Measurements from ENCODE around the gene LAMTOR2.
"Not testable (repeated sequence)": the region's sequence is repeated elsewhere in the genome, so short reads cannot be mapped to it uniquely, and the experiment has no call there.

The LAMTOR2 gene

DNA sequence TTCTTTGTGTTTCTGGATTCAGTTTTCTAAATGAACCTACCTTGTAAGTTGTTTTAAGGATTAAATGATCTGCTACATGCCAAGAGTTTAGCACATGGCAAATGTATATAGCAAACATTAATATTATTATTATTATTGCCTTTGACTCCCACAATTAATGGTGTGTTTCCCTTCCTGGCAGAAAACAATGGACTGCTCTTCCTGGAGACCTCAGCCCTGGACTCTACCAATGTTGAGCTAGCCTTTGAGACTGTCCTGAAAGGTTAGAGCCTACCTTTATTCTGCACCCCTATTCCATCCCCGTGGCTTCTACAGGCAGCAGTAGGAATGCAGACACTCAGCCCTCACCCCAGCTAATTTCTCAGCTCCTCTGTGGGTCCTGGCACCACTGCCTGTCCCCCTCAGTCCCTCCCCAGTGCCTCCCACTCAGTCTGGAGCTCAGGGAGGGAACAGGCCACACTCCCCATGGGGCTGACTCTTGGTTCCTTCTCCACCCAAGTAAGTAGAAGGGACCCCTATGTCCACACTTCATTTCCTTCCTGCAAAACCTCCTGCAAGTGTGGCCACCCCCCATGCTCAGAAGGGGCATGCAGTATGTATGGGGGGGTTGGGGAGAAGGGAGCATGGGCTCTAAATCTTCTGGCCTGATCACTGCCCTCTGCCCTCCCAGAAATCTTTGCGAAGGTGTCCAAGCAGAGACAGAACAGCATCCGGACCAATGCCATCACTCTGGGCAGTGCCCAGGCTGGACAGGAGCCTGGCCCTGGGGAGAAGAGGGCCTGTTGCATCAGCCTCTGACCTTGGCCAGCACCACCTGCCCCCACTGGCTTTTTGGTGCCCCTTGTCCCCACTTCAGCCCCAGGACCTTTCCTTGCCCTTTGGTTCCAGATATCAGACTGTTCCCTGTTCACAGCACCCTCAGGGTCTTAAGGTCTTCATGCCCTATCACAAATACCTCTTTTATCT, 15.2 kb downstream of the LAMTOR2 start:
- Histone ChIP-seq H3K36me3 (ENCODE audit: insufficient read depth, low read depth, low read length) (peaks cover 25% of the 10 kb centered on the region; the same call in 1 of the 2 replicates), H3K4me1 (ENCODE audit: insufficient read depth, low read length) (peaks cover 21% of the 10 kb centered on the region), H3K27me3 (ENCODE audit: insufficient read depth, low read length) (no peaks in the 10 kb centered on the region), H3K9me3 (ENCODE audit: insufficient read depth, low read depth, low read length) (no peaks in the 10 kb centered on the region), H3K4me3 (ENCODE audit: low read length) (no peak overlapping the region), H3K9ac (ENCODE audit: low read depth, low read length) (no peak overlapping the region), H3K27ac (ENCODE audit: low read length) (no peak overlapping the region)

DNA sequence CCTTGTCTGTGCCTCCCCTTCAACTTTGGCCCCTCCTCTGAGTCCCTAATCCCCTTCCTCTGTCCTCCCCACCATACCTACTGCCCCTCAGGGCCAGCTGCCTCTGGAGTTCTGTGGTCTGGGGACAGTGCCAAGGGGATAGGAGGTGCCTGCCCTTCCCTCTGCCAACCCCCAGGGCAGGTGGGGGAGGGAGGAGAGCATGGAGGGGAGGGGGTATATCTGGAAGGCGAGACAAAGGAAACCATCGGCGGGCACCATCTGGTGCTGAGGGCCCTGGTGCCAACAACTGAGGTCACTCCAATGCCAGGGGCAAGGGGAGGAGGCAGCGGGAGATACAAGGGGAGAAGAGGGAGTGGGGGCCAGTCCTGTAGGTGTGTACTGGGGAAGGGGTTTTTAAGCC, 16.0 kb downstream of the LAMTOR2 start:
- Histone ChIP-seq H3K36me3 (ENCODE audit: insufficient read depth, low read depth, low read length) (peaks cover 26% of the 10 kb centered on the region), H3K9ac (ENCODE audit: low read depth, low read length) (no peak overlapping the region), H3K27ac (ENCODE audit: low read length) (no peak overlapping the region), H3K4me3 (ENCODE audit: low read length) (no peak overlapping the region), H3K27me3 (ENCODE audit: insufficient read depth, low read length) (no peaks in the 10 kb centered on the region), H3K9me3 (ENCODE audit: insufficient read depth, low read depth, low read length) (no peaks in the 10 kb centered on the region), H3K4me1 (ENCODE audit: insufficient read depth, low read length) (peaks cover 25% of the 10 kb centered on the region)

DNA sequence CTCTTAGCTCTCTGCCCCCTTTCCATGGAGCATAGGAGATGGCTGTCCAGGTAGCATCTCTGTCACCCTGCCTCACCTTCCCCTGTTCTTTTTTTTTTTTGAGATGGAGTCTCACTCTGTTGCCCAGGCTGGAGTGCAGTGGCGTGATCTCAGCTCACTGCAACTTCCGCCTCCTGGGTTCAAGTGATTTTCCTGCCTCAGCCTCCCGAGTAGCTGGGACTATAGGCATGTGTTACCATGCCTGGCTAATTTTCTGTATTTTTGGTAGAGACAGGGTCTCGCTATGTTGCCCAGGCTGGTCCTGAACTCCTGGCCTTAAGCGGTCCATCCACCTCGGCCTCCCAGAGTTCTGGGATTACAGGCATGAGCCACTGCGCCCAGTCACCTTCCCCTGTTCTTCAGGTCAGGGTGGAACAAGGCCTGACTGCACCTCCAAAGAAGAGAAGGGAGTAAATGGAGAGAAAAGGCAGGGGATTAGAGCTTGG, 16.8 kb downstream of the LAMTOR2 start:
- H3K27me3 ChIP-seq (ENCODE audit: insufficient read depth, low read length); H3K9me3 ChIP-seq (ENCODE audit: insufficient read depth, low read depth, low read length); H3K4me3 ChIP-seq (ENCODE audit: low read length); H3K27ac ChIP-seq (ENCODE audit: low read length): not testable (repeated sequence)
- Histone ChIP-seq H3K4me1 (ENCODE audit: insufficient read depth, low read length) (peaks cover 33% of the 10 kb centered on the region), H3K36me3 (ENCODE audit: insufficient read depth, low read depth, low read length) (peaks cover 35% of the 10 kb centered on the region), H3K9ac (ENCODE audit: low read depth, low read length) (0 out of 2 replicates have a peak overlapping the region, but pooled peaks have one; percentile 27)

DNA sequence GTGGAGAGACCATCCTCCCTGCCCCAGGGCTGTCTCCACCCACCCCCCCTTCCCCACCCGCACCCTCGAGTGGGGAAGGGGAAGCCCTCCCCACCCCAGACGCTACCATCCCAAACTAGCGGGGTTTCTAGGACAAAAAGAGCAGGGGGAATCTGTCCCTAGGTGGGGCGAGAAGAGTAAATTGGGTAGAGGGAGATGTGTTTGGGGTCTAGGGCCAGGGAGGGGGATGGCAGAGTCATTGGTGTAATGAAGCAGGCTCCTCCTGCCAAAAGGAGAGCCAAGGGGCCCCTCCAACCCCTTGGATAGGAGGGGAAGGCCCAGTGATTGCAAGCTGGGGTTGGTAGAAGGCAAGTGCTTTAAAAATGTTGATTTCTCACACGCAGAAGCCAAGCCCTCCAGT, 17.7 kb downstream of the LAMTOR2 start:
- H3K9me3 ChIP-seq (ENCODE audit: insufficient read depth, low read depth, low read length), result no peaks in the 10 kb centered on the region
- no peak overlapping the region for H3K27ac ChIP-seq (ENCODE audit: low read length)
- H3K4me1 ChIP-seq (ENCODE audit: insufficient read depth, low read length), result peaks cover 38% of the 10 kb centered on the region
- peaks cover 42% of the 10 kb centered on the region for H3K36me3 ChIP-seq (ENCODE audit: insufficient read depth, low read depth, low read length)
- H3K27me3 ChIP-seq (ENCODE audit: insufficient read depth, low read length), result no peaks in the 10 kb centered on the region
- no peak overlapping the region for H3K4me3 ChIP-seq (ENCODE audit: low read length)
- H3K9ac ChIP-seq (ENCODE audit: low read depth, low read length), result no peak overlapping the region

DNA sequence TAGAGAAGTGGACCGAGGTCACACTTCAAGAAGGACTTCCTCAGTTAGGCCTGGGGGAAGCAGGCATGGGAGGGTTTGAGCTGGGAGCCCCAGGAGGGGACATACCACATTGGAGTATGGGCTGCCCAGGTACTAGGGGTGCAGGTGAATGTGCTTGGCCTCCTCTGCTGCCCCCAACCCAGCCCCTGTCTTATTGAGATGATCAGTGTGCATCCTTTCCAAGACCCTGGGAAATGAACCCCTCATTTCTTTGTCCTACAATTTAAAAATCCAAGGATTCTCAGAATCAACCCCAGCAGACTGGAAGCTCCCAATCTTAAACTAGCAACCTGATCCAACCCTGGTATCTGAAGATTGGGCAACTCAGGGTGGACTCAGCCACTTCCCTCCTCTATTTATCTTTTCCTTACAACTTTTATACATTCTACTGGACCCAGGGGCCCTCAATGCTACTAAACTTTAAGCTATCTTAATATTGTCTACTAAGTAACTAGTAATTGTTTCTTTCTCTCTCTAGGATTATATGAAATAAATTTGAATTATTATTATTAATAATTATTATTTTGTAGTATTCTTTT, 18.6 kb downstream of the LAMTOR2 start:
- no peak overlapping the region for H3K9ac ChIP-seq (ENCODE audit: low read depth, low read length)
- H3K9me3 ChIP-seq (ENCODE audit: insufficient read depth, low read depth, low read length), result no peaks in the 10 kb centered on the region
- H3K27me3 ChIP-seq (ENCODE audit: insufficient read depth, low read length), result no peaks in the 10 kb centered on the region
- H3K36me3 ChIP-seq (ENCODE audit: insufficient read depth, low read depth, low read length), result peaks cover 52% of the 10 kb centered on the region
- 0 out of 2 replicates have a peak overlapping the region, but pooled peaks have one; percentile 36 for H3K4me3 ChIP-seq (ENCODE audit: low read length)
- H3K4me1 ChIP-seq (ENCODE audit: insufficient read depth, low read length), result peaks cover 48% of the 10 kb centered on the region
- H3K27ac ChIP-seq (ENCODE audit: low read length), result peak overlapping the region; percentile 25

DNA sequence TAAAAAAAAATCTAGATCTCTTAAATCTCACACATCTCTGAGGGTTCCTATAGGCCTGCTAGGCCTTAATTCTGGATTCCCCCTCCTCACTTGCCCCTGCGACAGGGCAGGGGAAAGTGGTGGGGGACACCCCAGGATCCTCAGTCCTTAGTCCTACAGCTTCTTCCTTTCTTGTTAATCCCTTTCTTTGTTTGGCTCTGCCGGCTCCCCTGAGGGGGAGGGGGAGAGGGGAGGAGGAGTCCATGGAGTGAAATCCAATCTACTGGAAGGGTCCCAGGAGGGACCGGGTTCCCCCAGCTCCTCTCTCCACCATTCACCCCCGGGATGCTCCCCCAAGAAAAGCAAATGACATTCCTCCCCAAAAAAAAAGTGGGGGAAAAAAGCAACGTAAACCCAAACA, 19.2 kb downstream of the LAMTOR2 start:
- Histone ChIP-seq H3K36me3 (ENCODE audit: insufficient read depth, low read depth, low read length) (peaks cover 57% of the 10 kb centered on the region), H3K9me3 (ENCODE audit: insufficient read depth, low read depth, low read length) (no peaks in the 10 kb centered on the region), H3K4me1 (ENCODE audit: insufficient read depth, low read length) (peaks cover 53% of the 10 kb centered on the region), H3K9ac (ENCODE audit: low read depth, low read length) (no peak overlapping the region), H3K27ac (ENCODE audit: low read length) (peak overlapping the region; percentile 42), H3K27me3 (ENCODE audit: insufficient read depth, low read length) (no peaks in the 10 kb centered on the region), H3K4me3 (ENCODE audit: low read length) (peak overlapping the region; percentile 36; the same call in 1 of the 2 replicates)

DNA sequence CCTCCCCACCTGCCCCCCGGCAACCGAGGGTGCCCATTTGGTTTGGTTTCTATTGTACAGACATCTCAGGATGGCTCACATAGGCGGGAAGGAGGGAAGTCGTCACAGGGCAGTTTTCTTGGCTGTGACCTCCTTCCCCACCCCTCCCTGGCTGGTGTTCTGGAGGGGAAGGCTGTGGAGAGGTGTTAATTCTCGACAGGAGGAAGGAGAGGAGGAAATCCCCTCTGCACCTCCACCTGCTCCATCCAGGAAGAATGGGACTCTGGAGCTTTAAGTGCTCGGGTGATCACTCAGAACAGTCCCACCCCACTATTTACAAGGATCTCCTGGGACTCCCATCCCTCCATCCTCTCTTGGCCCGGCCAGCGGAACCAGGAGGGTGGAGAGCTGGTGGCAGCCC, 20.1 kb downstream of the LAMTOR2 start:
- Histone ChIP-seq H3K36me3 (ENCODE audit: insufficient read depth, low read depth, low read length) (peaks cover 61% of the 10 kb centered on the region), H3K9ac (ENCODE audit: low read depth, low read length) (peak overlapping the region; percentile 29; the same call in 1 of the 2 replicates), H3K27me3 (ENCODE audit: insufficient read depth, low read length) (no peaks in the 10 kb centered on the region), H3K27ac (ENCODE audit: low read length) (peak overlapping the region; percentile 9), H3K4me3 (ENCODE audit: low read length) (peak overlapping the region; percentile 39; the same call in 1 of the 2 replicates), H3K9me3 (ENCODE audit: insufficient read depth, low read depth, low read length) (no peaks in the 10 kb centered on the region), H3K4me1 (ENCODE audit: insufficient read depth, low read length) (peaks cover 59% of the 10 kb centered on the region)

DNA sequence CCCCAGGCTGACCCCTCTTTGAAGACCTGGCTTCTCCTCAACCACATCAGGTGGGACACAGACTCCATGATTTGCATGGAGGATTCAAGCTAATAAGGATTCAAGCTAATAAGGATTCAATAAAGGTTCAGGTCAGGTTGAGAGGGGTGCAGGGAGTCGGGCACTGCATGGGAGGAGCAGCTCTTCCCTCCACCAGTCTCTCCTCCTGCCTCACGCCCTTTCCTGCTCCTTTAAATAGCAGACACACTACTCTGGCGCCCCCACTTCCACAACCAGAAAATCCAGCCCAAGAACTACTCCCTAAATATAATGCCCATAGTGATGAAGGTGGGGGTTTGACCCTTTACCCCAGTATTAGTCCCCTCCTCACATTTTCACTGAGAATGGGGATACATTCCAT, 20.6 kb downstream of the LAMTOR2 start:
- H3K4me1 ChIP-seq (ENCODE audit: insufficient read depth, low read length), result peaks cover 63% of the 10 kb centered on the region
- H3K9ac ChIP-seq (ENCODE audit: low read depth, low read length), result peak overlapping the region; percentile 52; the same call in 1 of the 2 replicates
- no peaks in the 10 kb centered on the region for H3K27me3 ChIP-seq (ENCODE audit: insufficient read depth, low read length)
- peak overlapping the region; percentile 39; the same call in 1 of the 2 replicates for H3K4me3 ChIP-seq (ENCODE audit: low read length)
- H3K9me3 ChIP-seq (ENCODE audit: insufficient read depth, low read depth, low read length), result no peaks in the 10 kb centered on the region
- H3K36me3 ChIP-seq (ENCODE audit: insufficient read depth, low read depth, low read length), result peaks cover 58% of the 10 kb centered on the region
- H3K27ac ChIP-seq (ENCODE audit: low read length), result peak overlapping the region; percentile 9

DNA sequence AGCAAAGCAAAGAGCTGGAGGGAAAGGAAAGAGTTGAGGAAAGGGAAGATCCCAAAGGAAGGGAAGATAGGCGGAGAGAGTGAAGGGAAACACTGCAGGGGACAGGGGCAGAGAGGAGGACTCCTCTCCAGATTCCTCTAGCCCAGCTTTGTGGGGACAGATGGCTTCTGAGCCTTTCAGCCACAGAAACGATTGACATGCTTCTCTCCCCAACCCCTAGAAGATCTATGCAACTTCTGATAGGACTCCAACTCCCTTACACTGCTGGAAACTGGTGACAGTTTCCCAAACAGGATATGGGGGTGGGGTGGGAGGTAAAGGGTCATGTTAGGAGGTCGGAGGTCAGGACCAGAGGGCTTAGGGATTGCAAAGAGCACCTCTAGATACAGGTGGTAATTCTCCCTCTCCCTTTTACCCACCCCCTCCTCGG, 21.2 kb downstream of the LAMTOR2 start:
- H3K36me3 ChIP-seq (ENCODE audit: insufficient read depth, low read depth, low read length), result peaks cover 56% of the 10 kb centered on the region
- peaks cover 63% of the 10 kb centered on the region for H3K4me1 ChIP-seq (ENCODE audit: insufficient read depth, low read length)
- H3K9ac ChIP-seq (ENCODE audit: low read depth, low read length), result peak overlapping the region; percentile 52; the same call in 1 of the 2 replicates
- H3K27me3 ChIP-seq (ENCODE audit: insufficient read depth, low read length), result no peaks in the 10 kb centered on the region
- peak overlapping the region; percentile 39; the same call in 1 of the 2 replicates for H3K4me3 ChIP-seq (ENCODE audit: low read length)
- peak overlapping the region; percentile 9 for H3K27ac ChIP-seq (ENCODE audit: low read length)
- H3K9me3 ChIP-seq (ENCODE audit: insufficient read depth, low read depth, low read length), result no peaks in the 10 kb centered on the region

DNA sequence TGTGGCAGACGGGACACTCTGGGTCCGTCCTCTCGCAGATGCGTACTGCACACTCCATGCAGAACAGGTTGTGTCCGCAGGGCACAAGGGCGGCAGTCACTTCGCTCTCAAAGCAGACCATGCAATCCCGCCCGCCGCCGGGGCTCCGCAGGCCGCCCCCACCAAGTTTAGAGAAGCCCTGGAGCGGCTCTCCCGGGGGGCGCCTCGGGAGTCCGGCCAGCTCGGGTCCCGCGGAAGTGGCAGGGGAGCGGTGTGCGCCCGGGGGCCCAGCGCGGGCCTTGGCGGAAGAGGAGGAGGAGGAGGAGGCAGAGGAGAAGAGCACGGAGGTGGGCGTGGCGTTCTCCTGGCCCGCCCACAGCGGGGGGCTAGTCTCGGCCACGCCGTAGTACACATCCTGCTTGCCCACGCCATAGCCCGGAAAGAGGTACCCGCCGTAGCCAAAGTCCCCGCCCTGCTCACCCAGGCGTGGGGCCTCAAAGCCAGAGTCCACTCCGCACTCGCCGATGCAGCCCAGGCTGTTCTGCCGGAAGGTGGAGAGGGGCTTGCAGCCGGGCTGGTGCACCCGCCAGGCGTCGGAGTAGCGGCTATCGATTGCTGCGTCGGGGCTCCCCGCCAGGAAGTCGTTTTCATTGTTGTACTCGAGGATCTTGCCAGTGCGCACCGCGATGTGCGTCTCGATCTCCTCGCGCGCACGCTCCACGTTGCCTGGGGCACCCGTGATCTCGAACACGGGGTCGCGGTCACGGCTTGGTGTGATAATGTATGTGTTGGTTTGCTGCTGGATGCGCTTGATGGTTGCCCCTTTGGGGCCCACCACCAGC, 22.2 kb downstream of the LAMTOR2 start:
- H3K4me3 ChIP-seq (ENCODE audit: low read length), result peak overlapping the region; percentile 40; the same call in 1 of the 2 replicates
- peak overlapping the region; percentile 52; the same call in 1 of the 2 replicates for H3K9ac ChIP-seq (ENCODE audit: low read depth, low read length)
- H3K27me3 ChIP-seq (ENCODE audit: insufficient read depth, low read length), result no peaks in the 10 kb centered on the region
- H3K9me3 ChIP-seq (ENCODE audit: insufficient read depth, low read depth, low read length), result no peaks in the 10 kb centered on the region
- peaks cover 56% of the 10 kb centered on the region for H3K36me3 ChIP-seq (ENCODE audit: insufficient read depth, low read depth, low read length)
- H3K4me1 ChIP-seq (ENCODE audit: insufficient read depth, low read length), result peaks cover 63% of the 10 kb centered on the region
- peak overlapping the region; percentile 9 for H3K27ac ChIP-seq (ENCODE audit: low read length)

DNA sequence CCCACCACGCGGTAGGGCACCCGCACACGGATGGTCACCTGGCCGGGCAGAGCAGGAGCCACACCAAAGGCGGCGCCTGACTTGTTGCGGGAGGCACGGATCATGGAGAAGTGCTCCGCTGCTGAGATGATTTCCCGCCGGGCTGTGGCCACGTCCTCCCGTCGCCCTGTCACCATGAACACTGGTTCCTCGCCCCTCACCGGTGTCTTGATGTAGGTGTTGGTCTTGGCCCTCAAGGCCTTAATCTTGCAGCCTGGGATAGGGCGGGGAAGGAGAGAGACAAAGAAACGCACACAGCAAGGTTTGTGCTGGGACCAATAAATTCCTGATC, 22.8 kb downstream of the LAMTOR2 start:
- H3K4me1 ChIP-seq (ENCODE audit: insufficient read depth, low read length), result peaks cover 62% of the 10 kb centered on the region
- H3K9ac ChIP-seq (ENCODE audit: low read depth, low read length), result no peak overlapping the region; the same call in 1 of the 2 replicates
- H3K27me3 ChIP-seq (ENCODE audit: insufficient read depth, low read length), result no peaks in the 10 kb centered on the region
- peaks cover 54% of the 10 kb centered on the region for H3K36me3 ChIP-seq (ENCODE audit: insufficient read depth, low read depth, low read length)
- peak overlapping the region; percentile 40 for H3K4me3 ChIP-seq (ENCODE audit: low read length)
- no peak overlapping the region for H3K27ac ChIP-seq (ENCODE audit: low read length)
- H3K9me3 ChIP-seq (ENCODE audit: insufficient read depth, low read depth, low read length), result no peaks in the 10 kb centered on the region

Data from iPS-20b (cell line).